Cardiac muscle cell (in vitro differentiated cells and primary cell): ENCODE data around the gene MAPK8IP3. TPM values are rescaled to one million over a fixed set of nuclear protein-coding genes. Genes with fewer than 3 reads are reported as not detected.

Experiments
- DNase-seq, 2 donors: peaks; one replicate each; pipeline versions ENCODE4 v3.0.0 to v3.0.0-alpha.2; 2010 to 2017; ENCODE audit warnings: low read depth in 1 of 2, low spot score in 1 of 2
- H3K27ac ChIP-seq: fragments of 200-600 bp; sonication (generic); 2 replicates; pipeline ENCODE4 v1.5.1; 2016
- H3K27me3 ChIP-seq: fragments of 200-600 bp; sonication (generic); 2 replicates; pipeline ENCODE4 v1.6.0; 2016; ENCODE audit warnings: control low read depth
- H3K36me3 ChIP-seq: fragments of 200-600 bp; sonication (generic); 2 replicates; pipeline ENCODE4 v1.5.1; 2016; ENCODE audit warnings: control low read depth
- H3K4me1 ChIP-seq: fragments of 200-600 bp; sonication (generic); 2 replicates; pipeline ENCODE4 v1.8.1; 2017; ENCODE audit warnings: low read depth, mild to moderate bottlenecking, mixed run types
- H3K4me3 ChIP-seq: fragments of 200-600 bp; sonication (generic); 2 replicates; pipeline ENCODE4 v1.5.1; 2016; ENCODE audit warnings: mild to moderate bottlenecking
- H3K9me3 ChIP-seq: fragments of 200-600 bp; sonication (generic); 2 replicates; pipeline ENCODE4 v1.5.1; 2017; ENCODE audit warnings: low read depth, mild to moderate bottlenecking, control low read depth
- CTCF ChIP-seq: IDR thresholded peaks from 2 replicates; pipeline ENCODE4 v1.5.1; 2012; ENCODE audit warnings: low read depth, mild to moderate bottlenecking, low read length
- polyA plus RNA-seq: library from polyadenylated mRNA; unstranded; fragments of >200 nt; fragmentation: Nextera tagmentation; extraction: Ambion mirVana; gene quantifications from 2 replicates; pipeline ENCODE4 v1.2.1, GENCODE V29; 2016
- total RNA-seq: library from RNA; depleted of rRNA; stranded (reverse); fragments of >200 nt; gene quantifications from 2 replicates; pipeline ENCODE4 v1.2.3, GENCODE V29; 2016

The MAPK8IP3 gene
- total and polyA plus RNA-seq, 2 experiments from 2014 or later = 75.2 to 127 TPM

GRCh38 chr16:1776991-1777374 is 71.0 kb downstream of the MAPK8IP3 start:
- Histone ChIP-seq H3K4me1 (peaks cover 11% of the 10 kb centered on the region), H3K36me3 (no peaks in the 10 kb centered on the region), H3K9me3 (no peaks in the 10 kb centered on the region), H3K27ac (no peak overlapping the region), H3K4me3 (no peak overlapping the region), H3K27me3 (no peaks in the 10 kb centered on the region)
- no peak for TF ChIP-seq CTCF
- no peak for DNase-seq

GRCh38 chr16:1777375-1778199 is 71.6 kb downstream of the MAPK8IP3 start:
- Histone ChIP-seq H3K27ac (no peak overlapping the region), H3K36me3 (no peaks in the 10 kb centered on the region), H3K9me3 (no peaks in the 10 kb centered on the region), H3K27me3 (no peaks in the 10 kb centered on the region), H3K4me3 (no peak overlapping the region), H3K4me1 (peaks cover 7% of the 10 kb centered on the region)
- no peak for DNase-seq
- no peak for TF ChIP-seq CTCF

- no peak for TF ChIP-seq CTCF
- Histone ChIP-seq H3K36me3 (no peaks in the 10 kb centered on the region), H3K27me3 (no peaks in the 10 kb centered on the region), H3K4me1 (peaks cover 7% of the 10 kb centered on the region), H3K9me3 (no peaks in the 10 kb centered on the region), H3K4me3 (no peak overlapping the region), H3K27ac (no peak overlapping the region)
- DNase-seq = no peak
These were observed 72.5 kb downstream of the MAPK8IP3 start for GRCh38 chr16:1778200-1779179.

- no peak for DNase-seq
- TF ChIP-seq CTCF = no peak
- no peak overlapping the region for H3K27ac ChIP-seq
- no peaks in the 10 kb centered on the region for H3K27me3 ChIP-seq
- H3K9me3 ChIP-seq = no peaks in the 10 kb centered on the region
- peaks cover 3% of the 10 kb centered on the region for H3K4me1 ChIP-seq
- no peaks in the 10 kb centered on the region for H3K36me3 ChIP-seq
- H3K4me3 ChIP-seq = no peak overlapping the region
These were observed 73.3 kb downstream of the MAPK8IP3 start for GRCh38 chr16:1779234-1779701.

GRCh38 chr16:1779741-1780676 is 74.0 kb downstream of the MAPK8IP3 start:
- H3K27me3 ChIP-seq = no peaks in the 10 kb centered on the region
- H3K4me1 ChIP-seq = no peaks in the 10 kb centered on the region
- no peak overlapping the region for H3K4me3 ChIP-seq
- no peak for DNase-seq
- no peaks in the 10 kb centered on the region for H3K9me3 ChIP-seq
- H3K27ac ChIP-seq = no peak overlapping the region
- no peaks in the 10 kb centered on the region for H3K36me3 ChIP-seq
- no peak for TF ChIP-seq CTCF
